Kidney epithelial cell (primary cell): ENCODE measurements around the gene ATAD3C. TPM values are rescaled to one million over a fixed set of nuclear protein-coding genes. Genes with fewer than 3 reads are reported as not detected.

Source experiments
- DNase-seq: peaks from one replicate; pipeline ENCODE4 v3.0.0-alpha.2; 2010; ENCODE audit warnings: low read depth
- H3K27me3 ChIP-seq: 2 replicates; pipeline ENCODE4 v1.6.0; 2011; ENCODE audit warnings: low read length; ENCODE audit not compliant: control insufficient read depth, insufficient read depth
- H3K36me3 ChIP-seq: 2 replicates; pipeline ENCODE4 v1.5.1; 2011; ENCODE audit warnings: low read length; ENCODE audit not compliant: control insufficient read depth, insufficient read depth
- H3K4me3 ChIP-seq: 2 replicates; pipeline ENCODE4 v1.5.1; 2011; ENCODE audit warnings: low read depth, mild to moderate bottlenecking, control low read depth, low read length
- CTCF ChIP-seq: IDR thresholded peaks from 2 replicates; pipeline ENCODE4 v1.5.1; 2011; ENCODE audit warnings: mild to moderate bottlenecking, moderate library complexity, low read length, control low read depth, inconsistent platforms; ENCODE audit not compliant: insufficient read depth, poor library complexity, severe bottlenecking
- total RNA-seq: library from RNA; depleted of rRNA; stranded (reverse); fragments of >200 nt; gene quantifications from 2 replicates; pipeline ENCODE4 v1.2.3, GENCODE V29; 2015

Gene ATAD3C
- total RNA-seq, 1 donor from 2014 or later: 0.38 TPM

GRCh38 chr1:1431845-1432273, 17.6 kb upstream of the ATAD3C start:
- no peak for TF ChIP-seq CTCF
- H3K36me3 ChIP-seq: no peaks in the 10 kb centered on the region
- no peaks in the 10 kb centered on the region for H3K27me3 ChIP-seq
- no peak for DNase-seq
- no peak overlapping the region for H3K4me3 ChIP-seq

GRCh38 chr1:1432274-1432950, 17.1 kb upstream of the ATAD3C start:
- no peak for DNase-seq
- H3K27me3 ChIP-seq: no peaks in the 10 kb centered on the region
- no peaks in the 10 kb centered on the region for H3K36me3 ChIP-seq
- no peak overlapping the region for H3K4me3 ChIP-seq
- no peak for TF ChIP-seq CTCF

GRCh38 chr1:1432951-1433803, 16.3 kb upstream of the ATAD3C start:
- no peaks in the 10 kb centered on the region for H3K36me3 ChIP-seq
- H3K4me3 ChIP-seq: no peak overlapping the region
- no peak for DNase-seq
- no peak for TF ChIP-seq CTCF
- no peaks in the 10 kb centered on the region for H3K27me3 ChIP-seq

GRCh38 chr1:1433804-1434130, 15.7 kb upstream of the ATAD3C start:
- no peaks in the 10 kb centered on the region for H3K36me3 ChIP-seq
- H3K27me3 ChIP-seq: no peaks in the 10 kb centered on the region
- DNase-seq: no peak
- no peak for TF ChIP-seq CTCF
- H3K4me3 ChIP-seq: no peak overlapping the region

GRCh38 chr1:1434131-1434823, 15.2 kb upstream of the ATAD3C start:
- DNase-seq: no peak
- H3K4me3 ChIP-seq: no peak overlapping the region
- no peaks in the 10 kb centered on the region for H3K36me3 ChIP-seq
- no peaks in the 10 kb centered on the region for H3K27me3 ChIP-seq
- TF ChIP-seq CTCF: no peak
